GM18907 (cell line): Measurements from ENCODE around the gene FUCA1.
"Not testable (repeated sequence)": the region's sequence is repeated elsewhere in the genome, so short reads cannot be mapped to it uniquely, and the experiment has no call there.

Source experiments
- ATAC-seq: cut with Tn5 transposase; IDR thresholded peaks from one replicate; pipeline ENCODE4 v1.9.1; 2021; ENCODE audit warnings: mild to moderate bottlenecking, moderate library complexity; ENCODE audit not compliant: unreplicated experiment

FUCA1 gene

DNA sequence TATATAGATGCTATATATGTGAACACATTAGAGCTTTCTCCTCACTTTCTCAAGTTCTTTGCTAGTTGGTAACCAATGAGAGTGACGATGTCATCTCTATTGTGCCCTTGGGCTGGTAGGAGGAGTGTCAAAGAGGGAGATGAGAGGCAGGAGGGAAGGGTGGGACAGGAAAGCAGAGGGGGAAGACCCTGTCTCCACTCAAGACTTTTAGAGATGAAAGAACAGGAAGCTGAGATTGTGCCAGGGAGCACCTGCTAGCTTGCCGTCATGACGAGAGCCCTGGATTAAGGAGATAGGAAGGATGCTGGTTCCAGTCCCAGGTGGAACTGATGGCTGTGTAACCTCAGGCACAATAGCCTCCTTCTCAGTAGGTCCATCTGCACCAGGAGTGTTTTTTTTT, 28.4 kb upstream of the FUCA1 start:
- ATAC-seq: no peak

DNA sequence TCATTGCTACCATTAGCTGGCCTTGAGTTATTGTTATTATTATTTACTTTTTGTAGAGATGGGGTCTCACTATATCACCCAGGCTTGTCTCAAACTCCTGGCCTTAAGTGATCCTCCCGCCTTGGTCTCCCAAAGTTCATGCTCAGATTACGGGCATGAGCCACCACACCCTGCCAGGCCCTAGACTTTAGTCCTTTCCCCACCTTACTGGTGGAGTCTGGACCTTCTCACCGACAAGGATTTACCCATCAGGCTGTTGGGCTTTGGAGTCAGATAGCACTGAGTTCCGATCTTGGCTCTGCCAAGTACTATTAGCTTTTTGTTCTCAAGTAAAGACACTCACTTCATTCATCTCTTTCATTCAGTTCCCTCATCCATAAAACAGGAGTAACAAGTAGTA, 27.9 kb upstream of the FUCA1 start:
- no peak for ATAC-seq

DNA sequence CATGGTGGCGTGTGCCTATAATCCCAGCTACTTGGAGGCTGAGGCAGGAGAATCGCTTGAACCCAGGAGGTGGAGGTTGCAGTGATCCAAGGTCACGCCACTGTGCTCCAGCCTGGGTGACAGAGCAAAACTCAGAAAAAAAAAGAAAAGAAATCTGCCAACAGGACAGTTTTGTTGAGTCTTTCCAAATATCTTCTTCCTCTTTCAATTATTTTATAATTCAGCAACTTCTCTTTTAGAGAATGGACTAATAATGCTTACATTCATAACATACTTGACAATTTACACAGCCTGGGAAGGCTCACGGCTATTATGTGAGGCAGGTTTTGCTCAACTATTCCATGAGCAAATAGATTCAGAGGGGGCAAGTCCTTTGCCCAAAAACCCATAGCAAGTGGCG, 27.0 kb upstream of the FUCA1 start:
- ATAC-seq: no peak

DNA sequence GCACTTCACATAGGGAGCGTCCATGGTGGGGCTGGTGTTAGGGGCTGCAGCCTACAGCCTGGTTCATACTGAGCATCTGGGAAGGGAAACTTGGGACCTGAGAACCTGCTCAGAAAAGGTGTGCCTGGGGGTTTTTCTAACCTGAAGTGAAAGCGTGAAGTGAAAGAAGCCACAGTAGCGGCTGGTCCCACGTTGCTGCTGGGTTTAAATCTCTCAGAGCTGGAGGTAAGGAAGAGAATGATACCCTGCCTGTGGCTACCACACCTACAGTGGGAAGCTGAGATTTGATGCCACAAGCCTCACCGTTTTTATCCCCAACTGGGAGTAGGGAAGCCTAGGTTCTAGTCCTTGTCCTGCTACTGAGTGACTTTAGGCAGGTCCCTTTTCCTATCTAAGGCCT, 21.0 kb upstream of the FUCA1 start:
- ATAC-seq: no peak

DNA sequence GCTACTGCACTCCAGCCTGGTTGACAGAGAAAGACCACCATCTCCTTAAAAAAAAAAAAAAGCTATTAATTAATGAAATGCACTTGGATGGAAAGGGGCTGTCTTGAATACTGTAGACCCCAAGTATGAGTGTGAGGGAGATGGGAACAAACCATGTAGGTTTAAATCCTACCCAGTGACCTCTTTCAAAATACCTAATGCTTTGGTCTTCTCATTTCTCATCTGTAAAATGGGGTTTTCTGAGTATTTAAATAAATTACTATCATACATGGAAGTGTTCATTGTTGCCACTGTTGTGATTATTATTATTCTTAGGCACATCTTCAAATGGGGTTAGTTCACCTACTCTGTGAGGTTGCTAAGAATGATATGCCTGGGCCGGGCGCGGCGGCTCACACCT, 17.1 kb upstream of the FUCA1 start:
- ATAC-seq: no peak

DNA sequence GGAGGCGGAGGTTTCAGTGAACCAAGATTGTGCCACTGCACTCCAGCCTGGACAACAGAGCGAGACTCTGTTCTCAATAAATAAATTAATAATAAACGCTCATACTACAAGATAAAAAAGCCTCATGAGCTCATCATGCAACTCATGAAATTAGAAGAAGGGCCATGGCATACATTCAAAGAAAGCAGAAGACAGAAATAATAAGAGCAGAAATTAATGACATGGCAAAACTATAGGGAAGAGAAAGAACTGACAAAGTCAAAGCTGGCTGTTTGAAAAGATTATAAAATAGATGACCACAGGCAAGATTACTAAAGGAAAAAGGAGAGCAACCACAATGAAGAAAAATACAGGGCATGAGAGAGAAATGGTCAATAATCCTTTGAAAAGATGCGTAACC, 14.7 kb upstream of the FUCA1 start:
- ATAC-seq: no peak

DNA sequence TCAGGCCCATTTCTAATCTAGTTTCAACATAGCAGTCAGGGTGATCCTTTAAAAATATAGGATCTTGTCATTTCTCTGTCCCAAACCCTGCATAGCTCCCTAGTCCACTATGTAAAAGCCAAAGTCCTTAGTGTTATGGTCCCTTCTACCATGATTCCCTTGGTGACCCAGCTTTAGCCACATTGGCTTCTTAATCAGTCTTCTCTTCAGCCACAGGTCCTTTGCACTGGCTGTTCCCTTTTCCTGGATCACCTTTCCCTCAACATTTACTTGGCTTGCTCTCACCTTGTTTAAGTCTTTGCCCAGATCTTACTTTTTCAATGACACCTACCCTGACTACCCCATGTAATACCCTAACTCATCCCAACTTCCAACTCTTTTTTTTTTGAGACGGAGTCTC, 11.7 kb upstream of the FUCA1 start:
- ATAC-seq: no peak

DNA sequence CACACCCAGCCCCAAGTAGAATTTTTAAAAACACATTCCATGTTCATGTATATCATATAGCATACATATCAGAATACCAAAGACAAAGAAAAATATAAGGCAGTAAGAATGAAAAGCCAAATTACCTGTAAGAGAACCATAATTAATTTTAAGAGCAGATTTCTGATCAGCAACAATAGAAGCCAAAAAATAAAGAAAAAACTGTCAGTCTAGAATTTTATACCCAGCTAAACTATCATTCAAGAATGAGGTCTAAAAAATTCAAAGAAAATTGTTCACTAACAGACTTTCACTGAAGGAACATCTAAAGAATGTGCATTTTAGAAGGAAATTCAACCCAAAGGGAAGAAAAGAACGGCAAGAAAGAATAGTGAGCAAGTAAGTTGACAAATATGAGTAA, 10.6 kb upstream of the FUCA1 start:
- ATAC-seq: no peak

DNA sequence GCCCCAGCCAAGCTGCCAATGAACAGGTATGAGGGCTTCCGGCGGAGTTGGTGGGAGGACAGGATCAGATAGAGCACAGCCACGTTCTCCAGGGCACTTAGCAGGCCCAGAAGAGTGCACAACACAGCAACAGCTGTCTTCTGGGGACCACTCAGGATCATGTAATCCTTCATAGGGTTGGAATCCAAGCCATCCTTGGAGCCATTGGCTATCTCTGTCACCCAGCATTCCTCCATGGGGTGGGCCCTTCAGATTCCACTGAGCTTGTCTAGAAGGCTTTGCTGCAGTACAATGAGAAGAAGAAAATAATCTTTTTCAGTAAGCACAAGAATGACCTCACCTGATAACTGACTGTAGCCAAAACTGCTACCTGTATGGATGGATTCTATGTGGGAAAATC, 7.3 kb upstream of the FUCA1 start:
- ATAC-seq: no peak

DNA sequence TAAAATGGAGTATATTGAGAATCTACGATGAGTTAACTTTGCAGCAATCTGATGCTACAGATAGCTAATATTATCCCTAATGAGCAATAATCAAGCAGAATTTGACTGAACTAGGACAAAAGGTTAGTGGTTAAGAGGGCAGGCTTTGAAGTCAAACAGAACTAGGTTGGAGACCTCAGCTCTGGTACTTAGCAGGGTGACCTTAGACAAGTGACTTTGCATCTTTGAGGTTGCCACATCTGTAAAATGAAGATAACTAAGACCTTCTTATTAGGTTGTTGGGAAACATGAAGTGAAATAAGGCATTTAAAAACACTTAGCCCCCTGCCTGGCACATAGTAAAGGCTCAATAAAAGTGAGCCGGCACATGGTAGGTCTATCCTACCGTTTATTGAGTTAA, 4.3 kb upstream of the FUCA1 start:
- no peak for ATAC-seq

DNA sequence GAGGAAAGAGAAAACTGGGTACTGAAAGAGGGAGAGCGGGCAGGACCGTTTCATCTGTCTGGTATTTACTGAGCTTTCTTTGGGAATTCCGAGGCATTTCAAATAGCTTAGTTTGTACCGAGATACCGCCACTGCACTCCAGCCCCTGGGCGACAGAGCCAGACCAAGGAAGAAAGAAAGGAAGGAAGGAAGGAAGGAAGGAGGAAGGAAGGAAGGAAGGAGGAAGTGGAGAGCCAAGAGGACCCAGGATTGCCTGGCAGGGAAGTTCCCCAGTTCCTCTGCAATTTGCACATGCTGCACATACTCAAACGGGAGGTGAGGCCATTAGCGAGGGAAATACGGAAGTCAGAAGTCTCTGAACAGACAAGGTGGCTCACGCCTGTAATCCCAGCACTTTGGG, 961 bp upstream of the FUCA1 start:
- no peak for ATAC-seq

DNA sequence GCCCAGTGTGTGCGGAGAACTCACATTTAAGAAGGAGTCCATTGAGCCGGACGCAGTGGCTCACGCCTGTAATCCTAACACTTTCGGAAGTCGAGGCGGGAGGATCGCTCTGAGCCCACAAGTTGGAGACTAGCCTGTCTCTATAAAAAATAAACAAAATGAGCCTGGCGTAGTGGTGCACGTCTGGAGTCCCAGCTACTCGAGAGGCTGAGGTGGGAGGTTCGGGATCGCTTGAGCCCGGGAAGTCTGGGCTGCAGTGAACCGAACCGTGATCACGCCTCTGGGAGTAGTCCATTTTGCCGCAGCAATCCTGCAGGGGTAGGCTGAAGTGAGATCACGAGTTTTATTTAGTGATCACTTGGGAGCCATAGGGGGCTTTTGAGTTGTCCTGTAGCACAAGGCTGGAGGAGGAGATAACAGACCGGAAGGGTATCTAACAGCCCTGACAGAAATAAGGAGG, 497 bp upstream of the FUCA1 start:
- no peak for ATAC-seq

DNA sequence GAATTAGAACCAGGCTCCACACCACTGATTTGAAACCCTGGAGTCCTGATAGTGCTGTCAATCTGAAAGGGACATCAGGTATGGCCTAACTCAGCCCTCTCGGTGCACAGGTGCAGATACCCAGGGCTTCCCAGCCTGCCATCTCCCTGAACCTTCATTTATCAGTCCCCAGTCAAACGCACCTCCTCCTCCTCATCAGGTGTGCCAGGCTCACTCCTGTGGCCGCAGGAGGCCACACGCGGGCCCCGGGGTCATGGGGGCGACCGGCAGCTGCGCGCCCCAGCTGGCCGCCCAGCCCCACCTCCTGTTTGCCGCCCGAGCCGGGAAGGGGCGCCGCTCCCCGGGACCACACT, 572 bp downstream of the FUCA1 start:
- ATAC-seq: no peak

DNA sequence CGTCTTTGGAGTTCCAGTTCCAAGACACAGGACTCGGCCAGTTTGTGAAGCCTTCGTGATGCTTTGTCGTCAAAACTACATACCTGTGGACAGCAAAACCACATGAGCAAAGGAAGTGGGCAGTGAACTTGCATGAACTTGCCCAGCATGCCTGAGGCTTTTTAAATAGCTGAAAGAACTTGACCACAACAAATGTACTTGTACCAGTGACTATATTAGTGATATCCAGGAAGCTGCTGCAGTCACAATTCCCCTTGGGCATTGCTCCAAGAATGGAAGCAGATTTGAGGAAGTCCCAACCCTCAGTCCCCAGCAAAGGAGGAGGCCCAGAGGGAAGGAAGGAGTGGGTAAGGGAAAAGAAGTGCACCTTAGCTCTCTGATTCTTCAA, 2.6 kb downstream of the FUCA1 start:
- no peak for ATAC-seq

DNA sequence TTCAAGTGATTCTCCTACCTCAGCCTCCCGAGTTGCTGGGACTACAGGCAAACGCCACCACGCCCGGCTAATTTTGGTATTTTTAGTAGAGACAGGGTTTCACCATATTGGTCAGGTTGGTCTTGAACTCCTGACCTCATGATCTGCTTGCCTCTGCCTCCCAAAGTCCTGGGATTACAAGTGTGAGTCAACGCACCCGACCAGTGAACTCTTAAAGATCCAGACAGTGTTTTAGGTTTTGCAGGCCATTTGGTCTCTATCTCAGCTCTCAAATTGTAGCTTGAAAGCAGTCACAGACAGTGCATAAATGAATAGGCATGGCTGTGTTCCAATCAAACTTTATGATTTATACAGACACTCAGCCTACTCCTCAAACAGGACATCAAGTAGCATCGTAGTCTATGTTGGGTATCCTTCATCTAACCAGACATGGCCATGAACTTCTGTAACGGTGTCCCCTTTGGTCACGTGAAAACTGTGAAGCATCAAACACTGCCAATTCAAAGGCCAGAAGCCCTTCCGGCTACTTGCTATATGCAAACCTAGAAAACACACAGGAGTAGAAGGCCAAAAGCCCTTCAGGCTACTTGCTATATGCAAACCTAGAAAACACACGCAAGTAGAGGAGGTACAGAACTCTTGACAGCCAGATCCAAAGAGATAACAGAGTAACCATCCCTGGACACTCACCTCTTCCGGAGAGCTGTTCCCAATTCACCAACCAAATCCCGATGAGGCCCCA, 3.1 kb downstream of the FUCA1 start:
- no peak for ATAC-seq

DNA sequence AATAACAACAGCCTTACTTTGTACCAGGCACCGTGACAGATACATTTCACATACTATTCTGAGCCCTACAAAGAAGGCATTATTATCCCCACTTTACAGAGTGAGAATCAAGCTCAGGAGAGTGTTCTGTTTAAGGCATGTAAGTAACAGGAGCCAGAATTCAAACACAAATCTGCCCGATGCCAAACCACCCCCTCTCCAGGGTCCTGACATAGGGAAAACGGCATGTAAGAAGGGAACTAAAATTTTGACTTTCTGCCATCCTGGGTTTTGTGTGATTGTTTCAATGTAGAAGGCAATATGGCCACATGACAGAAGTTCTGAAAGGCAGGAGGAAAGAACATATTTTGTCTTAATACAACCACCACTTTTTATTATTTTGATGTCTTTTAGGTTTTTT, 5.5 kb downstream of the FUCA1 start:
- no peak for ATAC-seq

DNA sequence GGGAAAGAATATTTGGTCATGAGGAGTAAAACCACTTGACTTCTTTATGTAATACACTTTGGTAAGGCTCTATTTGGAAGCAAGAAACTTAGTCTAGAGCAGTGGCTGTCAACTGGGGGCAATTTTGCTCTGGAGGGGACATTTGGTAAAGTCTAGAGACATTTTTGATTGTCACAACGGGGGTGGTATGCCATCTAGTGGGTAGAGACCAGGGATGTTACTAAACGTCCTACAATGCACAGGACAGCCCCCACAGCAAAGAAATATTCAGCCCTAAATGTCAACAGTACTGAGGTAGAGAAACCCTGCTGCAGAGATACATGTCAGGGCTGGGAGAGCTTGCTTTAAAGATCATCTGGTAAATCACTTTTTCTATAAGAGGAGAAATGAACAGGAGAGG, 13.5 kb downstream of the FUCA1 start:
- no peak for ATAC-seq

DNA sequence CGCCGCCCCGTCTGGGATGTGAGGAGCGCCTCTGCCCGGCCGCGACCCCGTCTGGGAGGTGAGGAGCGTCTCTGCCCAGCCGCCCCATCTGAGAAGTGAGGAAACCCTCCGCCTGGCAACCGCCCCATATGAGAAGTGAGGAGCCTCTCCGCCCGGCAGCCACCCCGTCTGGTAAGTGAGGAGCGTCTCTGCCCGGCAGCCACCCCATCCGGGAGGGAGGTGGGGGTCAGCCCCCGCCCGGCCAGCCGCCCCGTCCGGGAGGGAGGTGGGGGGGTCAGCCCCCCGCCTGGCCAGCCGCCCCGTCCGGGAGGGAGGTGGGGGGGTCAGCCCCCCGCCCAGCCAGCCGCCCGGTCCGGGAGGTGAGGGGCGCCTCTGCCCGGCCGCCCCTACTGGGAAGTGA, 15.0 kb downstream of the FUCA1 start:
- not testable (repeated sequence) for ATAC-seq

DNA sequence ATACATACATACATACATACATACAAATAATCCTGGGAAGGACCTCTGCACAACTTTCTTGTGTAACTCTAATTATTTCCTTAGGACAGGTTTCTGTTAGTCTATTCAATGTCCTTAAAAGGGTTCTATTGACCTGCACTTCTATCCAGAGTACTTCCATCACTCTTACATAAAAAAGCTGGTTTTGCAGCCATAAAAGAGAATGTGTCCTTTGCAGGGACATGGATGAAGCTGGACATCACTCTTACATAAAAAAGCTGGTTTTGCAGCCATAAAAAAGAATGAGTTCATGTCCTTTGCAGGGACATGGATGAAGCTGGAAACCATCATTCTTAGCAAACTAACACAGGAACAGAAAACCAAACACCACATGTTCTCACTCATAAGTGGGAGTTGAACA, 16.7 kb downstream of the FUCA1 start:
- not testable (repeated sequence) for ATAC-seq

DNA sequence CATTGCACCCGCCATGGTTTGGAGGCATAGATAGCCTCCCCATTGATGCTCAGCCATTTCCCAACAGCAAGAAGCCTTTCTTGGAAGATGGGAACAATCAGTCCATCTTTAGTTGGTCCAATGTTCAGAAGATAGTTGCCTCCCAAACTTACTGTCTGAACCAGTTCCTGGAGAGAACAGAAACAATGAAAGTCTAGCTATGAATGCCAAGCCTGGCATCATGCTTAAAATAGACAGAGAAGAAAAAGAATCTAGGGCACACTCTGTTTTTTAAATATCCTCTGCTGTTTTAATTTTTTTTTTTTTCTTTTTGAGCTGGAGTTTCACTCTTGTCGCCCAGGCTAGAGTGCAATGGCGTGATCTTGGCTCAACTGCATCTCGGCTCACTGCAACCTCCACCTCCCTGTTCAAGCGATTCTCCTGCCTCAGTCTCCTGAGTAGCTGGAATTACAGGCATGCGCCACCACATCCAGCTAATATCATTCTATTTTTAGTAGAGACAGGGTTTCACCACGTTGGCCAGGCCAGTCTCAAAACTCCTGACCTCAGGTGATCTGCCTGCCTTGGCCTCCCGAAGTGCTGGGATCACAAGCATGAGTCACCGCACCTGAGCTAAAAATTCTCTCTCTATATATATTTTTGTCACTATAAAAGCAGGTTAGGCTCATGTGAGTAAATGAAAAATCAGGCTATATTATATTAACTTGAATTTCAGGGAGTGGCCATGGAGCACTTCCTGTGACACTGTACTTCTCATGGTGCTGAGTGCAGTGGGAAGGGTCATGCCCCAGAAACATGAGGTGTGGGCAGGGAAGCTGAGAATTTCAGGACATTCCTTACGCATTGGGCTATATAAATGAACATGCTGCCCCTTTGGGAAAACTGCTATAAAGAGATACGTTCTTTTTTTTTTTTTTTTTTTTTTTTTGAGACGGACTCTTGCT, 19.1 kb downstream of the FUCA1 start:
- no peak for ATAC-seq

DNA sequence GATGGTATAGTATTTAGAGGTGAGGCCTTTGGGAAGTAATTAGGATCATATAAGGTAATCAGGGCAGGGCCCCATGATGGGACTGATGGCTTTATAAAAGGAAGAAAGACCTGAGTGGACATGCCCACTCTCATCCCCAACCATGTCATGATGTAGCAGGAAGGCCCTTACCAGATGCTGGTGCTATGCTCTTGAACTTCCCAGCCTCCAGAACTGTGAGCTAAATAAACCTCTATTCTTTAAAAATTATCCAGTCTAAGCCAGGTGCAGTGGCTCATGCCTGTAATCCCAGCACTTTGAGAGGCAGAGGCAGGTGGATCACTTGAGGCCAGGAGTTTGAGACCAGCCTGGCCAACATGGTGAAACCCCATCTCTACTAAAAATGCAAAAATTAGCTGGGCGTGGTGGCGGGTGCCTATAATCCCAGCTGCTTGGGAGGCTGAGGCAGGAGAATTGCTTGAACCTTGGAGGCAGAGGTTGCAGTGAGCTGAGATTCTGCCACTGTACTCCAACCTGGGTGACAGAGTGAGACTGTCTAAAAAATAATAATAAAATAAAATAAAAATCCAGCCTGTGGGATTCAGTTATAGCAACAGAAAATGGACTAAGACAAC, 20.5 kb downstream of the FUCA1 start:
- not testable (repeated sequence) for ATAC-seq

DNA sequence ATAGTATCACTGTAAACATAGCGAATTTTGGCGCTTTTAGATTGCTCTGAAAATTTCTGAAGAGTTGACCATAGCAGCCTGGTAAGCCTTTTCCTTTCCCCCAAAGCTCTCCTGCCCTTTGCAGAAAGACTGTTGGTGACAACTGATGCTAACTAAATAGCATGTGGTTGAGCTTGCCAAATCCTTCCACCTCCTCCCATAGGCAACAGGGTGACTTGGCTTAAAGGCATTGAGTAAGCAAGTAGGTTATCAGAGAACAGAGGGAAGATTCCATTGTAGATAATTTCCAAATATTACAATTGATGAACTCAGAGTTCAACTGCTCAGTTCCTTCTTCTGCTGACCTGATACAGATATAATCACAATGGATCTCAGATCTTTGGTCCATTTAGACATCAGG, 22.9 kb downstream of the FUCA1 start:
- no peak for ATAC-seq
